GM19468 (cell line): ENCODE data around the gene MOB2.

ENCODE experiments used
- ATAC-seq: cut with Tn5 transposase; IDR thresholded peaks from one replicate; pipeline ENCODE4 v1.9.1; 2021; ENCODE audit warnings: mild to moderate bottlenecking, moderate library complexity, moderate number of reproducible peaks; ENCODE audit not compliant: unreplicated experiment; ENCODE audit errors: extremely low read depth

MOB2 gene

DNA sequence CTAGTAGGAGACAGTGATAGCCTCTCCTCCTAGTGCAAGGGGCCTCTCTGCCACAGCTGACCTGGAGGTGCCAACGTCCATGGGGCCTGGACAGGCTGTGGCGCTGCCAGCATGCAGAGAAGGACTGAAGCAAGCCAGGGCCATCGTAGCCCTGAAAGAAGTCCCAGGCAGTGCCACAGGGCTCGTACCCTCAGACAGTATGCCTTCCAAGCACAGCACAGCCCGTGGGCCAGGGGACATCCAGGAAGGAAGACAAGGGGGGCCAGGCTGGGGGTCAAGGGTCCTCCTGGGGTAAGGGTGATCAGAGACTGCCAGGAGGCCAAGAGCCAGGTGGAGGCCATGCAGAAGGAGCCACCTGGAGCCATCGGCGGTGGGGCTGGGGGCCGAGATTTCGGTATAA, 20.4 kb upstream of the MOB2 start:
- ATAC-seq = no peak

DNA sequence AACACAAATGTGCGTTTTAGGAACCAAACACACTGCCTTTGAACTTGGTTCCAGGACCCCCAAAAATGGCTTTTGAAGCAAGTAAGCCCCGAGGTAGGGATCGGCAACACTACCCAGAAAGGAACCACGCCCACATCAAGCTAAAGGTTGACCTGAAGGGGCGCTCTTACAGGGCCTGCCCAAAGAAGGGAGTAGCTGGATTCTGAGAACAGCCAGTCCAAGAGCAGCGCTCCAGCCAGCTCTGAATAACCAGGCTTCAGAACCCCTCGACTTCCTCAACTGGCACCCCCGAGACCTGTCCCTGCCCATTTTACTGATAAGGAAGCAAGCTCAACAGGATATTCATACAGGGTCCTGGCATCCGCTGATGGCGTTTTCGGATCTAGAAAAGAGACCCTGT, 18.9 kb upstream of the MOB2 start:
- ATAC-seq = no peak

DNA sequence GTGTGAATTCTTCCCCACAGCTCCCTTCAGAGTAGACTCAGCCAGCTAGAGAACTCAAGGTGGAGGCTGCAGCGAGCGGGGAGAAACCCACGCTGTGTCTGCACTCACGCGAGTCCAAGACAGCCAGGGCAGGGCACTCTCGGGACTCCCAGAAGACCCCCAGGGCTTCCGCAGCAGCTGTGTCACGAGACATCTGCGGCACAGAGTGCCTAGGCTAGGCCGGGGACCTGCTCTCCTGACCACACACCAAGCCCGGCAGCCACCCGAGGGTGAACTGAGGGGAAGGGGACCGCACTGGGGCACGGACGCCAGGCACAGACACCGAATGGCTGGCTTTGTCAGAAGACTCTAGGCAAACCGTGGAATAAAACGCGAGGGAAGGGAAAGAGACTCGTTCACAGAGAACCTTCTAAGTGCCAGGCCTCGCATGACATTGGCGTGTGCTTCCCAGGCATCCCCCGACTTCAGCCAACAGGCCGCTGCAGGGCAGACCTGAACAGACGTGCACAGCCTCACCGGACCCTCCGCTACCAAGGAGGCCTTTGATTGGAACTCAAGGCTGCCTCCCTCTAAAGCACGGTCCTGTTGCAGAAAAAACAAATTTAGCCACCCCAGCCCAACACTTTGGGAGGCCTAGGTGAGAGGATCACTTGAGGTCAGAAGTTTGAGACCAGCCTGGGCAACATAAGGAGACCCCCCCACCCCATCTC, 18.2 kb upstream of the MOB2 start:
- ATAC-seq = no peak

DNA sequence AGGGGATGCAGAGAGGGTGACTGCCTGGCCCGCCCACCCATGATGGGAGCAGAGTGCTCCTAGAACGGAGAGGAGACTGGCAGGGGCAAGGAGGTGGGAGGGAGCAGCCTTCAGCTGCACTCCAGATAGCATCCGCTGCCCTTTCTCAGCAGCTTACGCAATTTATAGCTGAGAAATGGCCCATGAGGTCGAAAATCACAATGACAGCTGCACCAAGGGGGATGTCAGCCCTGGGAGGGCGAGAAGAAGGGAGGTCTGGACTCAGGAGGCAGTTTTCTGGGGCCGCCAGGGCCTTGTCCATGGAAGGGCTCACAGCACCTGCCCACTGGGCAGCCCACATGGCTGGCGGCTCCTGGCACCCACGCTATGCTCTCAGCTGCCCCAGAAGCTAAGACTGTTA, 17.6 kb upstream of the MOB2 start:
- no peak for ATAC-seq

DNA sequence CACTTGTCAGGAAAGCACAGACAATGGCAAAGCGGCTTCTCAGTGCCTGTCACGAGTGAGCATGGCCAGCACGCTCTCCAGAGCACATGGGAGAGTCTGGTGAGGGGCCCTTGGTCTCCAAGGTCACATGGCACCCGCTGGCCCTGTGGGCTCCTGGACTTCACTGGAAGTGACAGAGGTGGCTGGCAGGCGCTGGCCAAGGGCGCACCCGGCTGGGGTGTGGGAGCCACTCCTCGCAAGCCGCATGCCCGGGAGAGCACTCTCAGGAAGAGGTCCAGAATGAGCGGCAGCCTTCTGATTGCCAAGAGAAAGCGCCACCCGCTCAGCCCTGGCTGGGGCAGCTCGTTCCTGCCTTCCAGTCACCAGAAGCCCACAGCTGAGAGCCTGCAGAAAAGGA, 17.1 kb upstream of the MOB2 start:
- no peak for ATAC-seq

DNA sequence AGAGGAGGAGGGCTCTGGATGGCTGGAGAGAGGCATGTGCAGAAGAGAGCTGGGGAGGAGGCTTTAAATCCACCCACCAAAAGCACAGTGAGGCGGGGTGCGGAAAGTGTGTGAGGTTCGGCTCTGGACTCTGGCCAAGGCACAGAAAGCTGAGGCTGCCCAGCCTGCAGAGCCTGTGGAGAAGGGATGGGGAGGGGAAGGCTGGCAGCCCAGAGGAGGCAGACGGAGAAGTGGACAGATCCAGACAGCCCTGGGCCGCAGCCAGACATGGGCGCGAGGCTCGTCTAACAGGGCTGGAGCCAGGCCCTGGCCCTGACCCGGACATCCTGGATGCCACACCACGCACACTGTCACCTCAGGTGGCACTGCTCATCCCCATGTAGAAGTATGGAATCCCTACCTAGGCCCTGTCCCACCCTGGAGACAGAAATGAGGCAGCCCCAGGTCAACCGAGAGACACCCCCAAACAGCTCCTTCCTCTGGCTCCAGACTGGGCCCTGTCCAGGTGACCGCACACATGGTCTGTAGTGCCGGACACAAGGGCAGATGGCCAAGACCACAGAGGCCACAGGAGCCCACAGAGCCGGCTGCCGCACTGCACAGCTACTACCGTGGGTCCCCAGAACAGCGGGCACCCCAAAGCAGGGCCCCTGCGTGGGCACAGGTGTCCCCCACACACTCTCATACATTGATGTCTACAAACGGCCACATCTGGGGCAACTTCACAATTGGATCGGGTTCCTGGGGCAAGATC, 16.6 kb upstream of the MOB2 start:
- ATAC-seq = no peak

DNA sequence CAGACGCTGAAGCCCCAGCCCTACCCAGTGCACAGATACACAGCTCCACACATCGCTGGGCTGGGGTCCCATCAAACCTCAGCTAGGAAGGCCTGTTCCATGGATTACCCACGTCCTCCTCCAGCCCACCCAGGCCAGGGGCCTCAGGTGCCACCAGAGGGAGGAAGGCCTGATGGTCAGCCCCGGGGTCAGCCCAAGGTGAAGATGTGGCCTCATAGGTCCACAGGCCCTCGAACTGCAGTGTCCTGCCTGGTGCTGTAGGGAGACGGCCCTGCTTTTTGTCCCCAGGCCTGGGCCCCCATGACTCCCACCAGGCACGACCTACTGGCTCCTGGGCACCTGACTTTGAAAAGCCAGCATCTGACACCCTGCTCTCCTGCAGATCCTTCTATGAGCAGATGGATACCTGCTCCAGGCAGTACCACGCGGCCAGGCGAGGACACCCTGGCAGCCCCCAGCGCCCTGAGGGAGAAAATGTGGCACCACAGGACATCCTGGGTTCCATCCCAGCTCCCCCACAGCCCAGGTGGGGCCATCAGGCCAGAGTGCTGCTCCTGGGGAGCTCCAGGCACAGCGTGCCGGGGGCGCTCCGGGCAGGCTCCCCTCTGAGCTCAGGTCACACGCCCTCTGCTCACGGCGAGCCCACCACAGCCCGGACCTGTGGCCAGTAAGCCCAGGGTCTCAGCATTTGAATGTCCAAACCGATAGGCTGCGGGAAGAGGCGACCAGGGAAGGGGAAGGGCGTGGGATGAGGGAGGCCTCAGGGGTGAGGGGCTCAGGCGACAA, 15.8 kb upstream of the MOB2 start:
- no peak for ATAC-seq

DNA sequence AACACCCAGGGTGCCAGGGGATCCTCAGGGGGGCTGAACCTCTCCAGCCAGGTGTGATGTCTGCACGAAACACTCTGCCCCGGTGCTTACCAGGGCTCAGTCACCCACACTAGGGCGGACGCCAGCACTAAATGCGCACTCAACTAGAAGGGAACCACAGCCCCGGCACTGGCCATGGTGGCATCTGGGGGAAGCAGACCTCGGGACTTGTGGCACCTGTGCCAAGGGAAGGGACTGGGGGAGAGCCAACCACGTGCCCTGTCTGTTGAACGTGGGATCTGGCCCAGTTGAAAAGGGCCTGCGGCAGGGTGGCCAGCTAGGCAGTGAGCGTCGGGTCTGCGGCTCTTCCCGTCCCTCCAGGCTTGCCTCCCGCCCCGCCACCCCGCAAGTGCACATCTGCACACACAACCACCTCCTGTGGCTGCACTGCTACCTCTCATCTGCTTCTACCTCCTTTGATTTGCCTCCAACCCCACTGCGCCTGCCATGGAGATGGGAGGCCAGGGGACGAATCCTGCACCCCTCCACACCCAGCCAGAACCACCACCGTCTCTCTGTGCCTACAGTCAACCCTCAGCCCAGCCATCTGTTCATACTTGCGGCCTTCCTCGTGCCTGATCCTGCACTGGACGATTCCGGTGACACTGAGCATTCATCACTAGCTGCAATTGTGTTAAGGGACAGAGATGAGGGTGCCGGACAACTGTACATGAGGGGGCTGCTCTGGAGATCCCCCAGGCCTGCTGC, 15.0 kb upstream of the MOB2 start:
- no peak for ATAC-seq

DNA sequence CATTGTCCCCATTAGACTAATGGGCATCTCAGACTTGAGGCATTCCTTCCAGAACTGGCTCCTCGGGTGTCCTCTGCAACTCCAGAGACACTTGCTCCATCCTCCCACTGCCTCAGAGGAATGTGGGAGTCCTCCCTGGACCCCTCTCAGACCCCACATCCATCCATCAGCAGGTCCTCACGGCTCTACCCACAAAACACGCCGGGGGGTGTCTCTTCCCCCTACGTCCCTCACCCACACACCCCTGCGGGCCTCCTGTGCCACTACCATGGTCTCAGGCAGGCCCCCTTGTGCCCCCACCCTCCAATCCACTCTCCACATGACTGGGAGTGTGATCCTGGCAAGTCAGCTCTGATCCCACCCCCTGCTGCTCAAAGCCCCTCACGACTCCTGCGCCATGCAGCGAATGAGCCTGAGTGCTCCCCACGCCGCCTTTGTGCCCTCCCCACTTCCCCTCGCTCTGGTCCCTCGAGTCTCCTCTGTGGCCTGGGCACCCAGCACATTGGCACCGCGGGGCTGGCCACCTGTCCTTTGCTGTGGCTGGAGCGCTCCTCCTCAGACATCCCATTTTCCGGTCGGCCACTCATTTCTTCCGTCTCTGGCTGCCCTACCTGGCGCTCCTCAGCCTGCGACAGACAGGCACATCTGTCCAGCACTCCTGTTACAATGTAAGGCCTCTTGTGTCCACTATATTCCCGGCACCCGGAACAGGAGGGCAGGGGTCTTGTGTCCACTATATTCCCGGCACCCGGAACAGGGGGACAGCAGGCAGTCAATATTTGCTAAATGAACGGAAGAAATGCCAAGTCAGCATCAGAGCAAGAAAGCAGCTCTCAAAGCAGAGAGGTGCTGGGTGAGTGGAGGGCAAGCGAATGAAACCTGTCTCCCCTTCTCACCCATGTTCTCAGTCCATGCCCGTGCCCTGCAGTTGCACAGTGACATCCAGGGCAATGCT, 14.2 kb upstream of the MOB2 start:
- ATAC-seq = no peak

DNA sequence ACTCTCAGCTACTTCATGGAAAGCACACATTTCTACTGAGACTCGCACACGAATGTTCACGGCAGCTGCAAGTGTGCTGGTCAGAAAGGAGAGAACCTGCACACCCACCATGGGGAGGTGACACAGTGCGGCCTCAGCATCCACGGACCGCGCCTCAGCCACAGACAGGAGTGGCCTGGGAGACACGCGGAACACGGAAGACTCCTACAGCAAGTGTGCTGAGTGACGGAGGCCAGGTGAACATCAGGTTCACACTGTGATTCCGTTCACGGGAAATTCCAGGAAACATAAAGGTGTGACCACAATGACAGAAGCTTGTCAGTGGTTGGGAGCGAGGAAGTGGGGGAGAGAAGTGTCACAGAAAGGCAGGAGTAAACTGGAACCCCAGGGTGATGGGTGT, 13.3 kb upstream of the MOB2 start:
- ATAC-seq = no peak

DNA sequence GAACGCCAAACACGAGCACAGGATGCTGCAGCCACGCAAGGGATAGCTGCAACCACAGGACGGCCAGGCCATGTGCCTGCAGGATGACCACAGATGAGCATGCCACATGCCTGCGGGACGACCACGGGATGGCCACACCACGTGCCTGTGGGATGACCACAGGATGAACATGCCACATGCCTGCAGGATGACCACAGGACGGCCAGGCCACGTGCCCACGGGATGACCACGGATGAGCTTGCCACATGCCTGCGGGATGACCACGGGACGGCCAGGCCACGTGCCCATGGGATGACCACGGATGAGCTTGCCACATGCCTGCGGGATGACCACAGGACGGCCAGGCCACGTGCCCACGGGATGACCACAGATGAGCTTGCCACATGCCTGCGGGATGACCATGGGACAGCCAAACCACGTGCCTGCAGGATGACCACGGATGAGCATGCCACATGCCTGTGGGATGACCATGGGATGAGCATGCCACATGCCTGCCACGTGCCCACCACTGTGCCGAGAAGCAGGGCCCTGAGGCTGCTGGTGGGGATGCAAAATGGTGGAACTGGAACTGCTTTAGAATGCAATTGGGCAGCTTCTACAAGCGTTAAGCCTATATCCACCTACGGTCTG, 12.8 kb upstream of the MOB2 start:
- ATAC-seq = no peak

DNA sequence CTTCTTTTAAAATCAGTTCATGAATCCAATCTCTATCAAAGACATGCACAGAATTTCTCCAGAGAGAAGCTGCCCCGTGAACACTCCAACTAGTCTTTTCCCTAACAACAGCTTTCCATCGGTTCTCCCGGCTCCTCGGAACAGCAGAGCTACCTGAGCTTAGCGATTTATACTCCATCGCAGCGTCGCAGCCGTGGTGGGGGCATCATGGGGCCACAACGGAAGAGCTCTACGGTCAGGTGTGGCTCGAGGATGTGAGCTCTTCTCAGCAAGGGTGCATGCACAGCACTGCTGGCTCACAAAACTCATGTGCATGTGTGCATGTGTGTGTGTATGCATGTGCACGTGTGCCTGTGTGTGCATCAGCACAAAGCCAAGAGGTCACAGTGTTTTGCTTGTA, 11.7 kb upstream of the MOB2 start:
- ATAC-seq = no peak

DNA sequence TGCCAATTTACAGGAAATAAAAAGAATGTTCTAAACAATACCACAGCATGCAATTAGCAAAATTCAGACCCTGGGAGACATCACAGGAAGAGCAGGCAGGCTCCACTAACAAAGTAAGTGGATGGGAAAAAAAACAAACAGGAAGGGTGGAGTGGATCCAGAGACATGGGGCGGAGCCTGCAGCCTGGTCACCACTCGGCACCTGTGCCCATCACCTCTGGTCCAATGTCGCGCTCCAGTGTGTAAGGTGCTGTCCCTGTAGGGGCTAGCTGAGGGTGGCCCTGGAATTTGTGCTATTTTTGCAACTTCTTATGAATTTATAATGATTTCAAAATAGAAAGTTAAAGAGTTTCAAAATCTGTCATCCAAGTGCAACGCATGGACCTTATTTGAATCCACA, 11.0 kb upstream of the MOB2 start:
- ATAC-seq = no peak

DNA sequence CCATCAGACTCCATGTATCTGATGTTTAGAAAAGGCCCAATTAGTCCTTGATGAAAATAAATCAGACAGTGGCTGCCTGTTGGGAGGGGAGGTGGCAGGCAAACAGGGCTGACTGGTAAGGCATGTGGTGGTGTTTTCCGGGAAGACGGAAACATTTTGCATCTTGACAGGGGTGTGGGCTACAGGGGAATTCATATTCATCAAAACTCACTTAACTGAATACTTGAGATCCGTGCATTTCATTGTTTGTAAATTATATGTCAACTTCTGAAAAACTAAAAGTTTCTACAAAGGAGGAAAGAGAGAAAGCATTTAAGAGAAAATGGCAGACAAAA, 10.1 kb upstream of the MOB2 start:
- ATAC-seq = no peak

DNA sequence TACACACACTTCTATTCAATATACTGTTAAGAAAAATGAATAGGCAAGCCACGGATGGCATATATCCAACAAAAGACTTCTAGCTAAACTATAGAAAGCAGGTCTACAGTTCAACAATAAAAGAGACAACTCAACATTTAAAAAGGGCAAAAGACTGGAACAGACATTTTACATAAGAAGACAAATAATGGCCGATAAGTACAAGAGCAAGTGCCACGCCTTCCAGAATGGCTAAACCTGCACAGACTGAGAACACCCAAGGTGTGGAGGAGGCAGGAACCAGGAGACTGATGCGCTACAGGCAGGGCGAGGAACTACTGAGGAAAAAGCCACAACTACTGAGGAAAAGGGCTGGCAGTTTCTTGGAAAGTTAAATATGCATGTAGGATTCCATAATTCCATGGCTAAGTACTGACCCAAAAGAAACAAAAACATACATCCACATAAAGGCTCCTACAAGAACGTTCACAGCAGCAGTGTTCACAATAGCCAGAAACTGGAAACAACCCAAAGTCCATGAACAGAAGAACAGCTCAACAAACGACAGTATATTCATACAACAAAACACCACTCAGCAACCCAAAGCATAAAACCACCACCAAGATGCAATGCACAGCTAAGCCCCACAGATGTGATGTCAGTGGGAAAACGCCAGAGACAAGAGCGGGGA, 9.6 kb upstream of the MOB2 start:
- no peak for ATAC-seq

DNA sequence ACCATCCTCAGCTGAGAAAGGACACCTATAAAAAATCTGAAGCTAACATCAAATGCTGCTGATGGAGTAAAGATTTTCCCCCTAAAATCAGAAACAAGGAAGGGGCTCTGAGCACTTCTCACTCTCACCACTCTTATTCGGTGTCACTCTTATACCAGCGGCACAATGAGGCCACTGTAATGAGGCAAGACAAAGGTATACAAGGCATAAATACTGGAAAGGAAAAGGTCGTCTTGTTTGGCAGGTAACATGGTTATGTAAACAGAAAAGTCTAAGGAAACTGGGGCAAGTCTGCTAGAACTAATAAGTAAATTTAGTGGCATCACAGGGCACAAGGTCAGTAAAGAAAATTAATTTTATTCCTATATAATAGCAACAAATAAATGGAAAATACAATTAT, 8.1 kb upstream of the MOB2 start:
- no peak for ATAC-seq

DNA sequence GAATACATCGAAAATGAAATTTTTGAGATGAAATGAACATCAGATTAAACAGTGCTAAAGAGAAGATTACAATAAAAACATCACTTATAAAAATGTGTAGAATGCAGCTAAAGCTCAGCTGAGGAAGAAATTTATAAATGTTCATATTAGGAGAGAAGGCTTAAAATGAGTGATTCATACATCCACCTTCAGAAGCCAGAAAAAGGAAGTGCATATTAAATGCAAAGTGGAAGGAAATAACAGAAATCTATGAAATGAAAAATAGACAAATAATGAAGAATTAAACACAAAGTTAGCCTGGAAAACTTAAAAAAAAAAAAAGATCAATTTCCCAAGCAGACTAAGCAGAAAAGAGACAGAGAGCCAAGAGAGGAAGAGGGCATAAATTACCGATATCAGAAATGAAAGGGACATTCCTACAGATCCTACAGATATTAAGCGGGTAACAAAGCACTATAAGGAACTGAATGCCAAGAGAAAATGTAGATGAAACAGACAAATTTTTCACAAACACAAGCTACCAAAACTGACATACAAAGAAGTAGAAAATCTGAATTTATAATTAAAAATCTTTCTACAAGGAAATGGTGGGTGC, 7.2 kb upstream of the MOB2 start:
- ATAC-seq = no peak

DNA sequence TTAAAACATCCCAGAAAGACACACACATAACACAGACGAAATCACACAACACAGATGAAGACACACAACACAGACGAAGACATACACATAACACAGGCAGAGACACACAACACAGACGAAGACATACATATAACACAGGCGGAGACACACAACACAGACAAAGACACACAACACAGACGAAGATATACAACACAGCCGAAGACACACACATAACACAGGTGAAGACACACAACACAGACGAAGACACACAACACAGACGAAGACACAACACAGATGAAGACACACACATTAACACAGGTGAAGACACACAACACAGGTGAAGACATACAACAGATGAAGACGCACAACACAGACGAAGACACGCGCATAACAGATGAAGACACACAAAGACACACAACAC, 4.8 kb upstream of the MOB2 start:
- ATAC-seq = no peak
